ENCODE data around the gene PSMB3.

Gene PSMB3

GRCh38 chr17:38752308-38753070, at the start of gene PSMB3:
TSS of gene PSMB3 (plus strand) at chr17:38752741. CDS start at chr17:38752827, 86 bp downstream.
- peak within 1 kb of the TSS; percentile 84 for H3K4me3 ChIP-seq (ENCODE audit: low read length)
- TF ChIP-seq CTCF (conservative IDR thresholded peaks at IDR 0.05; ENCODE audit: low read depth, low read length) = no peak
- peak; percentile 99 for DNase-seq (ENCODE audit: low read depth)

- peak overlapping the region; percentile 74 for H3K4me3 ChIP-seq (ENCODE audit: low read length)
- no peak for TF ChIP-seq CTCF (conservative IDR thresholded peaks at IDR 0.05; ENCODE audit: low read depth, low read length)
- DNase-seq (ENCODE audit: low read depth) = no peak
Observed at GRCh38 chr17:38702916-38703741, 49.4 kb upstream of the PSMB3 start.

GRCh38 chr17:38703742-38704605, 48.6 kb upstream of the PSMB3 start:
- no peak for TF ChIP-seq CTCF (conservative IDR thresholded peaks at IDR 0.05; ENCODE audit: low read depth, low read length)
- DNase-seq (ENCODE audit: low read depth) = no peak
- peak overlapping the region; percentile 74 for H3K4me3 ChIP-seq (ENCODE audit: low read length)

GRCh38 chr17:38704606-38705522, 47.7 kb upstream of the PSMB3 start, which contains the start of gene MLLT6:
TSS of gene MLLT6 (plus strand) at chr17:38705273. CDS start at chr17:38705633, 360 bp downstream.
- no peak for DNase-seq (ENCODE audit: low read depth)
- no peak for TF ChIP-seq CTCF (conservative IDR thresholded peaks at IDR 0.05; ENCODE audit: low read depth, low read length)
- H3K4me3 ChIP-seq (ENCODE audit: low read length) = peak within 1 kb of the TSS; percentile 76

GRCh38 chr17:38705523-38705802, 47.1 kb upstream of the PSMB3 start:
- TF ChIP-seq CTCF (conservative IDR thresholded peaks at IDR 0.05; ENCODE audit: low read depth, low read length) = no peak
- DNase-seq (ENCODE audit: low read depth) = no peak
- H3K4me3 ChIP-seq (ENCODE audit: low read length) = peak overlapping the region; percentile 76

Measured in retinal pigment epithelial cell (primary cell).